Trophoblast cell (in vitro differentiated cells and primary cell): ENCODE measurements around the gene TRPC4AP.

ENCODE experiments used
- DNase-seq, 2 donors: peaks; one replicate each; pipeline ENCODE4 v3.0.0-alpha.2; 2016
- H2AFZ ChIP-seq: 2 replicates; pipeline ENCODE4 v1.6.1; 2013; ENCODE audit warnings: low read length, moderate library complexity, mild to moderate bottlenecking; ENCODE audit not compliant: insufficient read depth, poor library complexity
- H2AK5ac ChIP-seq: 2 replicates; pipeline ENCODE4 v1.6.1; 2013; ENCODE audit warnings: mild to moderate bottlenecking, low read length
- H2BK120ac ChIP-seq: 2 replicates; pipeline ENCODE4 v1.6.1; 2013; ENCODE audit warnings: low read length, mild to moderate bottlenecking, moderate library complexity; ENCODE audit not compliant: insufficient read depth, poor library complexity
- H2BK12ac ChIP-seq: 2 replicates; pipeline ENCODE4 v1.6.1; 2013; ENCODE audit warnings: mild to moderate bottlenecking, low read length, moderate library complexity
- H2BK5ac ChIP-seq: 2 replicates; pipeline ENCODE4 v1.6.1; 2013; ENCODE audit warnings: low read length, low read depth, moderate library complexity, mild to moderate bottlenecking; ENCODE audit not compliant: poor library complexity
- H3K14ac ChIP-seq: 2 replicates; pipeline ENCODE4 v1.6.1; 2013; ENCODE audit warnings: mild to moderate bottlenecking, low read length
- H3K18ac ChIP-seq: 2 replicates; pipeline ENCODE4 v1.6.1; 2013; ENCODE audit warnings: mild to moderate bottlenecking, low read length
- H3K23ac ChIP-seq: 2 replicates; pipeline ENCODE4 v1.6.1; 2013; ENCODE audit warnings: low read length
- H3K27ac ChIP-seq: 2 replicates; pipeline ENCODE4 v1.5.1; 2013; ENCODE audit warnings: low read depth, mild to moderate bottlenecking, inconsistent platforms, low read length, moderate library complexity
- H3K27me3 ChIP-seq: 2 replicates; pipeline ENCODE4 v1.6.1; 2013; ENCODE audit warnings: inconsistent platforms, mild to moderate bottlenecking, low read length, moderate library complexity; ENCODE audit not compliant: insufficient read depth
- H3K36me3 ChIP-seq, 2 experiments: 1 replicate in 1 of 2; 2 replicates in 1 of 2; pipeline ENCODE4 v1.6.1; 2013; ENCODE audit warnings: low read length in 2 of 2, mild to moderate bottlenecking in 2 of 2, moderate library complexity in 1 of 2; ENCODE audit not compliant: insufficient read depth in 2 of 2, control insufficient read depth in 1 of 2
- H3K4ac ChIP-seq: 2 replicates; pipeline ENCODE4 v1.6.1; 2013; ENCODE audit warnings: low read depth, mild to moderate bottlenecking, low read length, moderate library complexity
- H3K4me1 ChIP-seq, 2 experiments: 1 replicate in 1 of 2; 2 replicates in 1 of 2; pipeline ENCODE4 v1.6.1; 2013; ENCODE audit warnings: low read length in 2 of 2, mild to moderate bottlenecking in 2 of 2, moderate library complexity in 1 of 2; ENCODE audit not compliant: insufficient read depth in 2 of 2, control insufficient read depth in 1 of 2
- H3K4me2 ChIP-seq: 2 replicates; pipeline ENCODE4 v1.6.1; 2013; ENCODE audit warnings: inconsistent platforms, mild to moderate bottlenecking, low read length, moderate library complexity
- H3K4me3 ChIP-seq: 2 replicates; pipeline ENCODE4 v1.5.1; 2013; ENCODE audit warnings: mild to moderate bottlenecking, low read depth, low read length, inconsistent platforms
- H3K79me1 ChIP-seq: one replicate; pipeline ENCODE4 v1.6.1; 2013; ENCODE audit warnings: low read length
- H3K79me2 ChIP-seq: 2 replicates; pipeline ENCODE4 v1.6.1; 2013; ENCODE audit warnings: low read length, mild to moderate bottlenecking; ENCODE audit not compliant: control insufficient read depth, insufficient read depth, poor library complexity
- H3K9ac ChIP-seq: 2 replicates; pipeline ENCODE4 v1.6.1; 2013; ENCODE audit warnings: mild to moderate bottlenecking, low read length
- H3K9me3 ChIP-seq: 2 replicates; pipeline ENCODE4 v1.6.1; 2013; ENCODE audit warnings: low read depth, mild to moderate bottlenecking, control low read depth, inconsistent platforms, low read length; ENCODE audit not compliant: insufficient read depth
- H4K12ac ChIP-seq: 2 replicates; pipeline ENCODE4 v1.6.1; 2013; ENCODE audit warnings: low read depth, mild to moderate bottlenecking, low read length, moderate library complexity
- H4K8ac ChIP-seq: 2 replicates; pipeline ENCODE4 v1.6.1; 2013; ENCODE audit warnings: low read depth, mild to moderate bottlenecking, low read length, moderate library complexity
- H4K91ac ChIP-seq: one replicate; pipeline ENCODE4 v1.6.1; 2013; ENCODE audit warnings: low read depth, mild to moderate bottlenecking, low read length, moderate library complexity
- WGBS: extraction: QIAGEN DNeasy Blood & Tissue Kit; methylation state at CpG from one replicate; pipeline ENCODE4 v1.1.7; 2013; ENCODE audit warnings: missing lambda C conversion rate; ENCODE audit not compliant: insufficient read length, insufficient coverage; ENCODE audit errors: extremely low coverage; 5-methylcytosine and 5-hydroxymethylcytosine counted together

Gene TRPC4AP

DNA sequence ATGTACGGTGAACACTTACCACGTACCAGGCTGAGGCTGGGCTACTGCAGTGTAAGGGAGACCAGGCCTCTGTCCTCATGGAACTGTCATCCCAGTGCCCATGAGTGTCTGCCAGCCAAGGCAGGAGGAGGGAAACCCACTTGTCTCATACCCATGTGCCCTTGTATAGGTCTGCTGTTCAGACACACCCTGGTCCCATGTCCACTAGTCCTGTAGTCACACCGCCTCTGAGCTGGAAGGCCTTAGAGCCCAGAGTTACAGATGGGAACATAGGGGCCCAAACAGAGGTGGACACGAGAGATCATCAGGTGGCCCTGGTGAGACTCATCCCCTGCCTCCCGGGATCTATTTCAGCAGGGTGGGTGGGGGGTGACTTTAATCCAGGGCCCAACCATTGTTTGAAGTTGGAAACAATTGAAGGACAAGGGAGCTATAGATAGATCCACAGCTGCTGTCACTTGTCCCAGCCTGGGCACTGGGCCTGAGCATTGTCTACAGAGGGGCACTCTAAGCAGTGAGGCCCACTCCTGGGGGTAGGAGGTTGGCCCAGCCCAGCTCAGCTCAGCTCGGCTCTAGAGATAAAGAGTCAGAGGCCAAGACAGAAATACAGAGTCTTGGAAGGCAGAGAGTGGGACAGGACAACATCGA lies 122.3 kb downstream of the TRPC4AP start:
- no peak overlapping the region for H4K12ac ChIP-seq
- H3K36me3 ChIP-seq, result no peaks in the 10 kb centered on the region
- no peak overlapping the region for H3K23ac ChIP-seq
- no peak overlapping the region for H3K14ac ChIP-seq
- H4K91ac ChIP-seq, result no peak overlapping the region
- H3K9ac ChIP-seq, result no peak overlapping the region
- no peaks in the 10 kb centered on the region for H3K79me1 ChIP-seq
- no peaks in the 10 kb centered on the region for H3K27me3 ChIP-seq
- H2AK5ac ChIP-seq, result no peak overlapping the region
- H3K9me3 ChIP-seq, result no peaks in the 10 kb centered on the region
- H3K79me2 ChIP-seq, result no peaks in the 10 kb centered on the region
- no peak overlapping the region for H3K4me2 ChIP-seq
- WGBS, result no CpG with 5 or more reads among the region's 7 CpGs
- H3K4me3 ChIP-seq, result no peak overlapping the region
- no peak overlapping the region for H2BK5ac ChIP-seq
- DNase-seq, result no peak
- no peak overlapping the region for H4K8ac ChIP-seq
- no peak overlapping the region for H2AFZ ChIP-seq
- H3K27ac ChIP-seq, result no peak overlapping the region
- no peak overlapping the region for H3K18ac ChIP-seq
- H3K4me1 ChIP-seq, result no peaks in the 10 kb centered on the region
- H2BK120ac ChIP-seq, result no peak overlapping the region
- no peak overlapping the region for H3K4ac ChIP-seq
- no peak overlapping the region for H2BK12ac ChIP-seq

- Histone ChIP-seq H3K9me3 (no peaks in the 10 kb centered on the region), H3K18ac (no peak overlapping the region), H3K4me3 (no peak overlapping the region), H2AK5ac (no peak overlapping the region), H2BK120ac (no peak overlapping the region), H3K36me3 (no peaks in the 10 kb centered on the region), H3K4me1 (no peaks in the 10 kb centered on the region), H3K27ac (no peak overlapping the region), H3K4ac (no peak overlapping the region), H3K27me3 (no peaks in the 10 kb centered on the region), H3K14ac (no peak overlapping the region), H3K79me1 (no peaks in the 10 kb centered on the region), H2BK5ac (no peak overlapping the region), H3K4me2 (no peak overlapping the region), H2AFZ (no peak overlapping the region), H3K9ac (no peak overlapping the region), H4K8ac (no peak overlapping the region), H3K23ac (no peak overlapping the region), H4K12ac (no peak overlapping the region), H3K79me2 (no peaks in the 10 kb centered on the region), H4K91ac (no peak overlapping the region), H2BK12ac (no peak overlapping the region)
- no peak for DNase-seq
- no CpG with 5 or more reads among the region's 7 CpGs for WGBS
Observed at GRCh38 chr20:34968042-34968775, 124.4 kb downstream of the TRPC4AP start.

DNA sequence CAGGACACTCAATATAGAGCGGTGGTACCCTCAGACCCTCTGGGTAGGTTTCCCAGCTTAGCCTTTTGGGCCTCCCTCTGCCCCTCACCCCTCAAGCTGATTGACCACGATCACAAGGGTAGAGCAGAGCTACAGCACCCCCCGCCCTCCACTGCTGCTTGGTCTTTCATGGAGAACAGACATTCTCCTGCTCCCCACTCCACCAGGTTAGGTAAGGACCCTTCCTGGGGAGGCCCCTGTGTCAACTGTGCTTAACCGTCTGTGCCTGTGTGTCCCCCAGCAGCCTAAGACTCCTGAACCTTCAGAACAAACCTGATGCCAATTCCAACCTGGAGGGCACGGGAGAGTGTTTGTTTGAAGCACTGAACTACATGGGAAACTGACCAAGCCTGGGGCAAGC lies 125.2 kb downstream of the TRPC4AP start:
- H3K79me1 ChIP-seq, result no peaks in the 10 kb centered on the region
- H2AFZ ChIP-seq, result no peak overlapping the region
- H3K36me3 ChIP-seq, result no peaks in the 10 kb centered on the region
- no peak overlapping the region for H3K27ac ChIP-seq
- no peaks in the 10 kb centered on the region for H3K79me2 ChIP-seq
- no peak overlapping the region for H4K12ac ChIP-seq
- H3K23ac ChIP-seq, result no peak overlapping the region
- no peak for DNase-seq
- no peak overlapping the region for H3K18ac ChIP-seq
- H4K8ac ChIP-seq, result no peak overlapping the region
- H2BK120ac ChIP-seq, result no peak overlapping the region
- H3K9ac ChIP-seq, result no peak overlapping the region
- WGBS, result no CpG with 5 or more reads among the region's 5 CpGs
- no peak overlapping the region for H3K4me2 ChIP-seq
- H3K14ac ChIP-seq, result no peak overlapping the region
- H2AK5ac ChIP-seq, result no peak overlapping the region
- H3K4ac ChIP-seq, result no peak overlapping the region
- no peaks in the 10 kb centered on the region for H3K9me3 ChIP-seq
- no peak overlapping the region for H2BK12ac ChIP-seq
- H3K4me3 ChIP-seq, result no peak overlapping the region
- H4K91ac ChIP-seq, result no peak overlapping the region
- H3K27me3 ChIP-seq, result no peaks in the 10 kb centered on the region
- no peak overlapping the region for H2BK5ac ChIP-seq
- H3K4me1 ChIP-seq, result no peaks in the 10 kb centered on the region

DNA sequence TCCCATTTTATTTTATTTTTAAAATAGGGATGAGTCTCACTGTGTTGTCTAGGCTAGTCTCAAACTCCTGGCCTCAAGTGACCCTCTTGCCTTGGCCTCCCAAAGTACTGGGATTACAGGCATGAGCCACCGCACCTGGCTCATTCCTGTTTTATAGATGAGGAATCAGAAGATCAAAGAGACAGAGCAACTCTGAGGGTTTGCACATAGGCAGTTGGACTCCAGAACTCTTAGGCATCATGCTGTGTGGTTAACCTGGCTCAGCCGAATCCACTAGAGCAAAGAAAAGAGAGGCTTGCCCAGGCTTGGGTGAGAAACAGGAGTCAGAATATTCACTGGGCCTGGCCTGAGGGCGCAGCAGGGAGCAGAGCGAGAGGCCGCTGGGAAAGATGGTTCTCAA lies 127.6 kb downstream of the TRPC4AP start:
- no peak overlapping the region for H3K4me3 ChIP-seq
- no peak overlapping the region for H4K91ac ChIP-seq
- H4K8ac ChIP-seq, result no peak overlapping the region
- no peak overlapping the region for H3K14ac ChIP-seq
- no peaks in the 10 kb centered on the region for H3K79me2 ChIP-seq
- H3K4me2 ChIP-seq, result no peak overlapping the region
- no peak overlapping the region for H2AK5ac ChIP-seq
- H3K4ac ChIP-seq, result no peak overlapping the region
- H4K12ac ChIP-seq, result no peak overlapping the region
- WGBS, result no CpG with 5 or more reads among the region's 5 CpGs
- H3K9me3 ChIP-seq, result no peaks in the 10 kb centered on the region
- H3K36me3 ChIP-seq, result no peaks in the 10 kb centered on the region
- DNase-seq, result no peak
- no peak overlapping the region for H2BK12ac ChIP-seq
- no peak overlapping the region for H3K27ac ChIP-seq
- H3K4me1 ChIP-seq, result no peaks in the 10 kb centered on the region
- no peak overlapping the region for H3K9ac ChIP-seq
- H2AFZ ChIP-seq, result no peak overlapping the region
- no peak overlapping the region for H2BK120ac ChIP-seq
- no peak overlapping the region for H3K18ac ChIP-seq
- no peaks in the 10 kb centered on the region for H3K27me3 ChIP-seq
- H3K23ac ChIP-seq, result no peak overlapping the region
- H2BK5ac ChIP-seq, result no peak overlapping the region
- H3K79me1 ChIP-seq, result no peaks in the 10 kb centered on the region
